ENCODE results near the gene PREX1. TPM values are rescaled to one million over a fixed set of nuclear protein-coding genes. Genes with fewer than 3 reads are reported as not detected.

Gene PREX1
- total and polyA plus RNA-seq, 12 donors = 10.1 to 85.1 (median 42.9) TPM

- Histone ChIP-seq H3K27ac (no peak overlapping the region), H3K27me3 (no peaks in the 10 kb centered on the region), H3K4me1 (replicated peaks in 1 of 2) (peaks cover 0 to 27% of the 10 kb centered on the region in 2 donors), H3K4me3 (no peak overlapping the region), H3K9me3 (replicated peaks in 1 of 3) (no peaks in the 10 kb centered on the region), H3K36me3 (replicated peaks in 1 of 2) (no peaks in the 10 kb centered on the region)
- intact Hi-C loops (cut with DNase I) = no loop called here
- WGBS, 4 donors = 58 to 66% (median 59%) methylated on average over 8 of the region's 8 CpGs
- TF ChIP-seq CTCF (IDR thresholded peaks at IDR 0.05) (no peak), POLR2A (IDR thresholded peaks at IDR 0.05) (no peak)
- DNase-seq = no peak
These were observed 88.2 kb downstream of the PREX1 start for GRCh38 chr20:48739395-48740291.

- TF ChIP-seq CTCF (IDR thresholded peaks at IDR 0.05) (no peak), POLR2A (IDR thresholded peaks at IDR 0.05) (no peak)
- Histone ChIP-seq H3K9me3 (replicated peaks in 1 of 3) (no peaks in the 10 kb centered on the region), H3K4me3 (no peak overlapping the region), H3K36me3 (replicated peaks in 1 of 2) (no peaks in the 10 kb centered on the region), H3K27ac (peak overlapping the region in 1 of 5 donors; percentile 29), H3K4me1 (replicated peaks in 1 of 2) (peaks cover 0 to 27% of the 10 kb centered on the region in 2 donors), H3K27me3 (no peaks in the 10 kb centered on the region)
- intact Hi-C loops (cut with DNase I) = no loop called here
- no peak for DNase-seq
- WGBS, 4 donors = 50 to 58% (median 56%) methylated on average over 11 of the region's 11 CpGs
These were observed 89.1 kb downstream of the PREX1 start for GRCh38 chr20:48738399-48739304.

- intact Hi-C loops (cut with DNase I) = no loop called here
- DNase-seq = no peak
- peak overlapping the region in 1 of 5 donors; percentile 27 for H3K27ac ChIP-seq
- H3K9me3 ChIP-seq (replicated peaks in 1 of 3) = no peaks in the 10 kb centered on the region
- 10 to 76% (median 58%) methylated on average over 2 to 3 of the region's 3 CpGs for WGBS, 4 donors
- H3K27me3 ChIP-seq = no peaks in the 10 kb centered on the region
- TF ChIP-seq POLR2A (IDR thresholded peaks at IDR 0.05) = no peak
- TF ChIP-seq CTCF (IDR thresholded peaks at IDR 0.05) = no peak
- no peak overlapping the region for H3K4me3 ChIP-seq
- H3K4me1 ChIP-seq (replicated peaks in 1 of 2) = peaks cover 0 to 27% of the 10 kb centered on the region in 2 donors
- H3K36me3 ChIP-seq (replicated peaks in 1 of 2) = no peaks in the 10 kb centered on the region
These were observed 89.8 kb downstream of the PREX1 start for GRCh38 chr20:48738094-48738398.

- intact Hi-C loops (cut with DNase I) = no loop called here
- 80 to 89% (median 87%) methylated on average over 6 to 8 of the region's 8 CpGs for WGBS, 4 donors
- Histone ChIP-seq H3K36me3 (replicated peaks in 1 of 2) (no peaks in the 10 kb centered on the region), H3K27me3 (no peaks in the 10 kb centered on the region), H3K9me3 (replicated peaks in 1 of 3) (no peaks in the 10 kb centered on the region), H3K27ac (no peak overlapping the region), H3K4me3 (no peak overlapping the region), H3K4me1 (replicated peaks in 1 of 2) (peaks cover 0 to 27% of the 10 kb centered on the region in 2 donors)
- no peak for DNase-seq
- TF ChIP-seq POLR2A (IDR thresholded peaks at IDR 0.05) (no peak), CTCF (IDR thresholded peaks at IDR 0.05) (no peak)
These were observed 90.2 kb downstream of the PREX1 start for GRCh38 chr20:48737434-48738093.

Measured in adrenal gland (tissue), 12 donors.